H1 (cell line): ENCODE results near the gene MGMT. TPM values are rescaled to one million over a fixed set of nuclear protein-coding genes. Genes with fewer than 3 reads are reported as not detected.

Source experiments
- ATF3 ChIP-seq: IDR thresholded peaks from 2 replicates; pipeline ENCODE4 v1.6.1; 2011; ENCODE audit warnings: low read depth, mild to moderate bottlenecking, low read length; ENCODE audit not compliant: insufficient read depth
- CHD7 ChIP-seq: fragments of 300-600 bp; sonication (generic); IDR thresholded peaks from 2 replicates; pipeline ENCODE4 v1.7.1; 2012; ENCODE audit warnings: low read length, moderate library complexity, mild to moderate bottlenecking, inconsistent platforms; ENCODE audit not compliant: insufficient replicate concordance
- HDAC2 ChIP-seq, 2 experiments: fragments of 300-600 bp in 1 of 2; sonication (generic) in 1 of 2; IDR thresholded peaks; 2 replicates each; pipeline ENCODE4 v1.6.1; 2011 to 2012; ENCODE audit warnings: low read depth in 2 of 2, low read length in 2 of 2, mild to moderate bottlenecking in 2 of 2, moderate library complexity in 2 of 2, borderline replicate concordance in 1 of 2, inconsistent platforms in 1 of 2
- PHF8 ChIP-seq: fragments of 200-600 bp; sonication (generic); conservative IDR thresholded peaks from 2 replicates; pipeline ENCODE4 v1.7.1; 2012; ENCODE audit warnings: low read depth, mild to moderate bottlenecking, inconsistent platforms, low read length, moderate library complexity
- SIRT6 ChIP-seq: IDR thresholded peaks from one replicate; pipeline ENCODE4 v1.7.1; 2012; ENCODE audit warnings: low read length, inconsistent platforms
- TEAD4 ChIP-seq: IDR thresholded peaks from 2 replicates; pipeline ENCODE4 v1.6.1; 2012; ENCODE audit warnings: low read depth, low read length, inconsistent platforms, mixed read lengths
- polyA plus RNA-seq, 7 experiments: library from polyadenylated mRNA; depleted of rRNA in 3 of 7; stranded (reverse) in 5 of 7; unstranded in 2 of 7; fragments of >200 nt in 5 of 7; fragments of 200-250 nt in 2 of 7; gene quantifications; 1 replicate in 5 of 7; 2 replicates in 1 of 7; 4 replicates in 1 of 7; pipeline versions ENCODE4 v1.2.1 to v1.2.3, GENCODE V29; 2011 to 2013; ENCODE audit warnings: missing spikeins in 2 of 7, mixed read lengths in 2 of 7
- total RNA-seq: library from RNA; stranded (reverse); fragmentation: NEBNext Ultra II Directional; extraction: Animal tissue kit (Norgen Biotek cat#: 25700); gene quantifications from 2 replicates; pipeline ENCODE4 v1.2.1, GENCODE V29; 2021

The MGMT gene
- total and polyA plus RNA-seq, 2 of the 8 experiments (the other 6 are each of a cell fraction or from before 2014, with no cell fraction given) = 9.9 to 10.7 TPM

- TF ChIP-seq HDAC2 (IDR thresholded peaks at IDR 0.05; ENCODE audit: borderline replicate concordance in 1 of 2, low read depth in 2 of 2, low read length in 2 of 2) = no peak
- TF ChIP-seq CHD7 = no peak
- no peak for TF ChIP-seq TEAD4
- TF ChIP-seq PHF8 = no peak
- no peak for TF ChIP-seq SIRT6
- TF ChIP-seq ATF3 = no peak
- TF ChIP-seq, all 59 proteins: peak for 0
Measured at GRCh38 chr10:129790715-129791446, 323.8 kb downstream of the MGMT start (continued).
